Smooth muscle cell (in vitro differentiated cells): ENCODE results near the gene TNS1. TPM values are rescaled to one million over a fixed set of nuclear protein-coding genes. Genes with fewer than 3 reads are reported as not detected.

Source experiments
- DNase-seq: peaks from one replicate; lab custom pipeline; 2025; ENCODE audit not compliant: unreplicated experiment; lab: John Stamatoyannopoulos, UW
- H2AFZ ChIP-seq: fragments of 200-600 bp; sonication (generic); 2 replicates; pipeline ENCODE4 v1.6.0; 2016; ENCODE audit warnings: antibody characterized with exemption, low read depth, mild to moderate bottlenecking
- H3F3A ChIP-seq: fragments of 200-600 bp; sonication (generic); 2 replicates; pipeline ENCODE4 v1.6.0; 2017; ENCODE audit warnings: antibody characterized with exemption, low read depth
- H3K27ac ChIP-seq: fragments of 200-600 bp; sonication (generic); 2 replicates; pipeline ENCODE4 v1.5.1; 2016; ENCODE audit warnings: low read depth, mild to moderate bottlenecking
- H3K27me3 ChIP-seq: fragments of 200-600 bp; sonication (generic); 2 replicates; pipeline ENCODE4 v1.6.1; 2016; ENCODE audit warnings: low read depth, mild to moderate bottlenecking
- H3K36me3 ChIP-seq: fragments of 200-600 bp; sonication (generic); 2 replicates; pipeline ENCODE4 v1.5.1; 2016; ENCODE audit warnings: low read depth
- H3K4me1 ChIP-seq: fragments of 200-600 bp; sonication (generic); 2 replicates; pipeline ENCODE4 v1.5.1; 2016; ENCODE audit warnings: low read depth
- H3K4me2 ChIP-seq: fragments of 200-600 bp; sonication (generic); 2 replicates; pipeline ENCODE4 v1.6.0; 2016; ENCODE audit warnings: mild to moderate bottlenecking
- H3K4me3 ChIP-seq: fragments of 200-600 bp; sonication (generic); 2 replicates; pipeline ENCODE4 v1.5.1; 2016; ENCODE audit warnings: mild to moderate bottlenecking
- H3K79me2 ChIP-seq: fragments of 200-600 bp; sonication (generic); 2 replicates; pipeline ENCODE4 v1.6.0; 2016; ENCODE audit warnings: low read depth, mild to moderate bottlenecking
- H3K9ac ChIP-seq: fragments of 200-600 bp; sonication (generic); 2 replicates; pipeline ENCODE4 v1.6.0; 2016; ENCODE audit warnings: low read depth
- H3K9me3 ChIP-seq: fragments of 200-600 bp; sonication (generic); replicated peaks from 2 replicates; pipeline ENCODE4 v1.5.1; 2016; ENCODE audit warnings: low read depth
- H4K20me1 ChIP-seq: fragments of 200-600 bp; sonication (generic); 2 replicates; pipeline ENCODE4 v1.6.0; 2016; ENCODE audit warnings: low read depth
- CTCF ChIP-seq: fragments of 200-600 bp; sonication (generic); IDR thresholded peaks from 2 replicates; pipeline ENCODE4 v1.5.1; 2017; ENCODE audit warnings: borderline replicate concordance, mild to moderate bottlenecking, antibody characterized with exemption; ENCODE audit not compliant: insufficient read depth, poor library complexity, severe bottlenecking
- WGBS: methylation state at CpG from one replicate; pipeline ENCODE4 v1.1.7; 2016; ENCODE audit warnings: low lambda C conversion rate; 5-methylcytosine and 5-hydroxymethylcytosine counted together
- polyA plus RNA-seq: library from polyadenylated mRNA; unstranded; fragments of >200 nt; fragmentation: Nextera tagmentation; extraction: Ambion mirVana; gene quantifications from 2 replicates; pipeline ENCODE4 v1.2.1, GENCODE V29; 2016
- total RNA-seq: library from RNA; depleted of rRNA; stranded (reverse); fragments of >200 nt; gene quantifications from 2 replicates; pipeline ENCODE4 v1.2.3, GENCODE V29; 2014

The TNS1 gene
- total and polyA plus RNA-seq, 2 experiments from 2014 or later, result 52.3 to 61.5 TPM

- no peaks in the 10 kb centered on the region for H3K36me3 ChIP-seq
- H3K9ac ChIP-seq, result no peak overlapping the region
- TF ChIP-seq CTCF, result no peak
- no peak overlapping the region for H3K4me3 ChIP-seq
- H4K20me1 ChIP-seq, result peaks cover 90% of the 10 kb centered on the region
- no peak overlapping the region for H3K4me2 ChIP-seq
- DNase-seq, result no peak
- H3K4me1 ChIP-seq, result peaks cover 7% of the 10 kb centered on the region
- no peaks in the 10 kb centered on the region for H3K27me3 ChIP-seq
- no peaks in the 10 kb centered on the region for H3F3A ChIP-seq
- H3K27ac ChIP-seq, result no peak overlapping the region
- WGBS, result 90% methylated on average over 3 of the region's 3 CpGs
- H3K79me2 ChIP-seq, result peaks cover 87% of the 10 kb centered on the region
- no peak overlapping the region for H2AFZ ChIP-seq
- H3K9me3 ChIP-seq, result no peaks in the 10 kb centered on the region
These were observed 48.3 kb downstream of the TNS1 start for GRCh38 chr2:217954469-217954868.

- WGBS, result 96% methylated on average over 9 of the region's 9 CpGs
- Histone ChIP-seq H3K9ac (no peak overlapping the region), H3K9me3 (no peaks in the 10 kb centered on the region), H3K4me1 (peaks cover 7% of the 10 kb centered on the region), H3K27me3 (no peaks in the 10 kb centered on the region), H3K4me2 (no peak overlapping the region), H3F3A (no peaks in the 10 kb centered on the region), H3K27ac (no peak overlapping the region), H4K20me1 (peaks cover 91% of the 10 kb centered on the region), H3K4me3 (no peak overlapping the region), H3K36me3 (no peaks in the 10 kb centered on the region), H3K79me2 (peaks cover 87% of the 10 kb centered on the region), H2AFZ (no peak overlapping the region)
- no peak for DNase-seq
- TF ChIP-seq CTCF, result no peak
These were observed 48.7 kb downstream of the TNS1 start for GRCh38 chr2:217954051-217954450.

- DNase-seq, result no peak
- Histone ChIP-seq H3K79me2 (peaks cover 87% of the 10 kb centered on the region), H3K4me3 (no peak overlapping the region), H3K9ac (no peak overlapping the region), H3K4me2 (no peak overlapping the region), H3K27me3 (no peaks in the 10 kb centered on the region), H3K4me1 (peaks cover 7% of the 10 kb centered on the region), H3K9me3 (no peaks in the 10 kb centered on the region), H3F3A (no peaks in the 10 kb centered on the region), H4K20me1 (peaks cover 95% of the 10 kb centered on the region), H3K27ac (no peak overlapping the region), H2AFZ (no peak overlapping the region), H3K36me3 (no peaks in the 10 kb centered on the region)
- WGBS, result 91% methylated on average over 6 of the region's 6 CpGs
- no peak for TF ChIP-seq CTCF
These were observed 49.3 kb downstream of the TNS1 start for GRCh38 chr2:217953531-217953932.

GRCh38 chr2:217953011-217953481 lies 49.7 kb downstream of the TNS1 start:
- no peak overlapping the region for H3K9ac ChIP-seq
- no peak for TF ChIP-seq CTCF
- H3K4me2 ChIP-seq, result no peak overlapping the region
- H3K79me2 ChIP-seq, result peaks cover 88% of the 10 kb centered on the region
- no peak for DNase-seq
- no peaks in the 10 kb centered on the region for H3F3A ChIP-seq
- no peak overlapping the region for H3K4me3 ChIP-seq
- H3K36me3 ChIP-seq, result no peaks in the 10 kb centered on the region
- H3K9me3 ChIP-seq, result no peaks in the 10 kb centered on the region
- H3K4me1 ChIP-seq, result peaks cover 7% of the 10 kb centered on the region
- no peaks in the 10 kb centered on the region for H3K27me3 ChIP-seq
- no peak overlapping the region for H2AFZ ChIP-seq
- over 99% methylated on average over 7 of the region's 7 CpGs for WGBS
- no peak overlapping the region for H3K27ac ChIP-seq
- H4K20me1 ChIP-seq, result peaks cover 95% of the 10 kb centered on the region
